GM12874 (cell line): ENCODE data around the gene SCD5.

ENCODE experiments used
- CTCF ChIP-seq: IDR thresholded peaks from 2 replicates; pipeline ENCODE4 v1.5.1; 2011; ENCODE audit warnings: low read depth, mild to moderate bottlenecking, control low read depth, low read length, moderate library complexity; ENCODE audit not compliant: insufficient read depth

The SCD5 gene

GRCh38 chr4:82790060-82790660, 8.4 kb downstream of the SCD5 start:
- TF ChIP-seq CTCF, result no peak

- no peak for TF ChIP-seq CTCF
Measured at GRCh38 chr4:82789025-82789776, 9.4 kb downstream of the SCD5 start.

- TF ChIP-seq CTCF, result no peak
Measured at GRCh38 chr4:82787342-82787741, 11.3 kb downstream of the SCD5 start.

GRCh38 chr4:82786828-82787227, 11.8 kb downstream of the SCD5 start:
- TF ChIP-seq CTCF, result no peak

GRCh38 chr4:82785611-82786400, 12.8 kb downstream of the SCD5 start:
- no peak for TF ChIP-seq CTCF

- TF ChIP-seq CTCF, result no peak
Measured at GRCh38 chr4:82784681-82785610, 13.7 kb downstream of the SCD5 start.
